Adipose tissue (tissue), 3 donors: ENCODE measurements around the gene ZNF100. TPM values are rescaled to one million over a fixed set of nuclear protein-coding genes. Genes with fewer than 3 reads are reported as not detected.

Experiments
- polyA plus RNA-seq, 3 donors: library from polyadenylated mRNA; stranded (reverse); fragments of 200-250 nt; gene quantifications; one replicate each; pipeline ENCODE4 v1.2.3, GENCODE V29; 2013
- donor health status: healthy with polysubstance abuse.
- donor health status: Bipolar disorder and iron deficiency.
- donor health status: healthy.

The ZNF100 gene
- polyA plus RNA-seq, 3 donors, result 1.4 to 1.9 (median 1.5) TPM

Other genes starting within 250 kb of the ZNF100 start
- gene ZNF43, start 68.6 kb upstream of the ZNF100 start, polyA plus RNA-seq, result 1 to 10 TPM; 2.0 to 4.0 (median 2.6) TPM
- 1 to 10 TPM in 1 of 3 donors, under 1 TPM in 2; 0.92 to 1.1 (median 0.97) TPM for gene ZNF208, start 243.4 kb upstream of the ZNF100 start, polyA plus RNA-seq